Measurements from ENCODE around the gene NEUROD1.

Gene NEUROD1

GRCh38 chr2:181632733-181633401, 47.5 kb downstream of the NEUROD1 start:
- DNase-seq: peak in 1 of 2 experiments; percentile 63

DNA sequence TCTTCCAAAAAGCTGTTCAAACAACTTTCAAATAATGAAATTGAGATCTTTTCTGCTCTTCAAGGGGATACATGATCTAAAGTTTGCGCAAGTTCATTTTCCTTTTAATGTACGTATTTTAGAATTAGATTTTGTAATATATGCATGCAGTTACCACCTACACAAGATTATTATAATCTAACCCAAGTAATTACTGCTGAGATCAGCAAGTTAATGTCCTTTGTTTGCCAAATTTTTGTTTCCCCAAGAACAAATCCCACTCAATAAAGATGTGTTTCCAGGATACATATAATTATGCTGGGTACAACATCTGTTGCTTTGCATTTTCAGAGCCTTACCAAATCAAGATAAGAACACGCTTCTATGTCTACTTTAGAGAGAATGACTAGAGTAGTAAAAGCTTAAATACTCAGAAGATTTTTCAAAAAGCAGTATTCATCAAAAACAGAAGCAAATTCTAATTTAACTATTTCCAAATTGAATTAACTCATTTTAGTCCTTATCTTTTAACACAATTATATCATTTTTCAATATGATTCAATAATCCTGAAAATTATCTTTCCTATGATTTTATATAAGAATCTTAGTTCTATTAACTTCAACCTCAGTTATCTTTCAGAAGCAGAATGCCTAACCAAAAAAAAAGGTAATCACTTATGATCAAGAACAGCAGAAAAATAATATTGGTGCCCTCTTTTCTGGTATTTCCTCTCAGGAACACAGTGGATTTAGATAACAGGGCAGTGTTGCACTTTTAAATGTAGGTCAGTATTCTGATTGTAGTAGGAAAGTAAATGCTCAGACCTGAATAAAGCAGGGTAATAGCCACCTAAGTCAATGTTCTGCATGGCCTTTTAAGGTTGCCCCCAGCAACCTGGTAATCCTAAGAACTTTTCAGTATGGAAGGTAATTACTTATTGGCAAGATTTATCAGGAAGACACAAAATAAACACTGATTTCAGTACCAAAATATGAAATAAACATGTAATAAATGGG, 51.4 kb downstream of the NEUROD1 start:
- peak; percentile 35 to 67 for DNase-seq

GRCh38 chr2:181627545-181627944, 52.8 kb downstream of the NEUROD1 start:
- DNase-seq: peak in 1 of 2 experiments; percentile 44

- DNase-seq: peak in 1 of 2 experiments; percentile 61
Measured at GRCh38 chr2:181626671-181627070, 53.6 kb downstream of the NEUROD1 start.
